ENCODE measurements around the gene ZNF445. TPM values are rescaled to one million over a fixed set of nuclear protein-coding genes. Genes with fewer than 3 reads are reported as not detected.

ZNF445 gene
- total and polyA plus RNA-seq, 9 of the 15 experiments (the other 6 are each of a cell fraction or from before 2014, with no cell fraction given) = 1.2 to 26.9 (median 10.6) TPM

GRCh38 chr3:44439499-44440295 is 37.8 kb downstream of the ZNF445 start (continued):
- peak; percentile 50; the same call in 1 of the 2 replicates for TF ChIP-seq NCOA6 (IDR thresholded peaks at IDR 0.05)
- TF ChIP-seq TEAD4 (IDR thresholded peaks at IDR 0.05; ENCODE audit: low read length) = peak; percentile 97
- TF ChIP-seq TEAD4 (CRISPR knock-in tag; IDR thresholded peaks at IDR 0.05; ENCODE audit: borderline replicate concordance) = no peak
- no peak; the same call in none of the 2 replicates for TF ChIP-seq ZKSCAN8 (CRISPR knock-in tag; IDR thresholded peaks at IDR 0.05)
- no peak for TF ChIP-seq ADNP (tag; IDR thresholded peaks at IDR 0.05)
- TF ChIP-seq GTF2E2 (tag; IDR thresholded peaks at IDR 0.05) = peak; percentile 87
- peak; percentile 98 for TF ChIP-seq SMARCC2 (IDR thresholded peaks at IDR 0.05; ENCODE audit: low read depth)
- no peak for TF ChIP-seq ZNF586 (CRISPR knock-in tag; conservative IDR thresholded peaks at IDR 0.05)
- TF ChIP-seq RHOXF2B (CRISPR knock-in tag; conservative IDR thresholded peaks at IDR 0.05) = no peak; the same call in 1 of the 2 replicates
- peak; percentile 56 to 74; a peak in 2 of 4 replicates for TF ChIP-seq SIN3A (IDR thresholded peaks at IDR 0.05; ENCODE audit: borderline replicate concordance in 2 of 2, control insufficient read depth in 1 of 2, low read depth in 2 of 2, low read length in 2 of 2)
- TF ChIP-seq SPI1 (IDR thresholded peaks at IDR 0.05; ENCODE audit: borderline replicate concordance, low read depth, low read length) = peak; percentile 100
- TF ChIP-seq HCFC1 (IDR thresholded peaks at IDR 0.05; ENCODE audit: low read depth, low read length) = peak; percentile 59
- no peak; the same call in 1 of the 2 replicates for TF ChIP-seq CHD2 (IDR thresholded peaks at IDR 0.05; ENCODE audit: low read depth, low read length)
- TF ChIP-seq PHB2 (IDR thresholded peaks at IDR 0.05; ENCODE audit: low read depth) = peak; percentile 89
- 0 out of 2 replicates have a peak, but pooled peaks have one; percentile 35 for TF ChIP-seq MECOM (CRISPR knock-in tag; IDR thresholded peaks at IDR 0.05)
- peak; percentile 93 for TF ChIP-seq ZNF316 (IDR thresholded peaks at IDR 0.05)
- no peak for TF ChIP-seq SMAD2 (IDR thresholded peaks at IDR 0.05; ENCODE audit: low read depth, low read length)
- no peak for TF ChIP-seq GABPB2 (CRISPR knock-in tag; conservative IDR thresholded peaks at IDR 0.05)
- peak in 1 of 2 experiments; percentile 90; a peak in 2 of 4 replicates for TF ChIP-seq ZNF639 (CRISPR knock-in tag; conservative IDR thresholded peaks at IDR 0.05 in 1 of 2, IDR thresholded peaks at IDR 0.05 in 1 of 2)
- TF ChIP-seq ETS1 (conservative IDR thresholded peaks at IDR 0.05; ENCODE audit: control insufficient read depth, low read depth, low read length) = peak; percentile 92
- no peak; the same call in 1 of the 2 replicates for TF ChIP-seq ZNF174 (CRISPR knock-in tag; IDR thresholded peaks at IDR 0.05)
- peak; percentile 98 to 99 for TF ChIP-seq TBL1XR1 (IDR thresholded peaks at IDR 0.05; ENCODE audit: low read length in 2 of 2)
- 0 out of 2 replicates have a peak, but pooled peaks have one; percentile 3 for TF ChIP-seq HEY1 (CRISPR knock-in tag; IDR thresholded peaks at IDR 0.05; ENCODE audit: borderline replicate concordance)
- no peak for TF ChIP-seq ZNF274 (IDR thresholded peaks at IDR 0.05; ENCODE audit: borderline replicate concordance, low read depth, low read length)
- 0 out of 2 replicates have a peak, but pooled peaks have one; percentile 55 for TF ChIP-seq ZNF75A (CRISPR knock-in tag; IDR thresholded peaks at IDR 0.05)
- TF ChIP-seq FOXP1 (CRISPR knock-in tag; IDR thresholded peaks at IDR 0.05) = peak; percentile 44; the same call in 1 of the 2 replicates
- 0 out of 4 replicates have a peak, but pooled peaks of 1 of the 2 experiments have one; percentile 72 for TF ChIP-seq KDM4B (IDR thresholded peaks at IDR 0.05; ENCODE audit: borderline replicate concordance in 2 of 2, low read depth in 1 of 2)

Measured in K562 (cell line).